Amniotic stem cell (primary cell): ENCODE measurements around the gene TYRP1.
"Not testable (repeated sequence)": the region's sequence is repeated elsewhere in the genome, so short reads cannot be mapped to it uniquely, and the experiment has no call there.

Source experiments
- DNase-seq: peaks from one replicate; lab custom pipeline; 2025; lab: John Stamatoyannopoulos, UW

Gene TYRP1, protein sequence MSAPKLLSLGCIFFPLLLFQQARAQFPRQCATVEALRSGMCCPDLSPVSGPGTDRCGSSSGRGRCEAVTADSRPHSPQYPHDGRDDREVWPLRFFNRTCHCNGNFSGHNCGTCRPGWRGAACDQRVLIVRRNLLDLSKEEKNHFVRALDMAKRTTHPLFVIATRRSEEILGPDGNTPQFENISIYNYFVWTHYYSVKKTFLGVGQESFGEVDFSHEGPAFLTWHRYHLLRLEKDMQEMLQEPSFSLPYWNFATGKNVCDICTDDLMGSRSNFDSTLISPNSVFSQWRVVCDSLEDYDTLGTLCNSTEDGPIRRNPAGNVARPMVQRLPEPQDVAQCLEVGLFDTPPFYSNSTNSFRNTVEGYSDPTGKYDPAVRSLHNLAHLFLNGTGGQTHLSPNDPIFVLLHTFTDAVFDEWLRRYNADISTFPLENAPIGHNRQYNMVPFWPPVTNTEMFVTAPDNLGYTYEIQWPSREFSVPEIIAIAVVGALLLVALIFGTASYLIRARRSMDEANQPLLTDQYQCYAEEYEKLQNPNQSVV

DNA sequence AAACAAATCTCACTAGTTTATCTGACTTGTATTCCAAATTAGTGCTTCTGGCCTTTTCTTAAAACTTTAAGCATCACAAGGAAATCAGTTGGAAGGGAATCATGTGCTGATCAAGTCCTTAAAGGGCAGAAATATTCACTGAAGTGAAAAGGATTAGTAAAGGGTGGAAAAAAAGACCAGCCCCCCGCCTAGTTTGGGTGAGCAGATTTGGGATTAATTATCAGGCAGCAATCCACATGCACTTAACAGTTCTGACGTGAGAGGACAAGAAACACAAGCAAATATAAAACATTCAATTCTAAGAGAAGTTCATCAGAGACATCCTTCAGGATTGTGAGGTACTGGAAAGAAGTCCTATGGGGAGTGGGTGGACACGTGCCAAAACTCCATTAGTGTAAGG is at the start of gene TYRP1:
TSS of gene TYRP1 (plus strand) at position 245 of the 400 bp plus-strand sequence. CDS start 612 bp downstream, outside the sequence.
- no peak for DNase-seq

GRCh38 chr9:12643686-12644085 is 49.5 kb upstream of the TYRP1 start:
- DNase-seq = no peak

GRCh38 chr9:12648925-12649324 is 44.3 kb upstream of the TYRP1 start:
- DNase-seq = no peak

GRCh38 chr9:12651125-12651524 is 42.1 kb upstream of the TYRP1 start:
- no peak for DNase-seq

GRCh38 chr9:12652973-12653372 is 40.2 kb upstream of the TYRP1 start:
- no peak for DNase-seq

GRCh38 chr9:12656803-12657202 is 36.4 kb upstream of the TYRP1 start:
- no peak for DNase-seq

- no peak for DNase-seq
These were observed 36.0 kb upstream of the TYRP1 start for GRCh38 chr9:12657233-12657632.

GRCh38 chr9:12657998-12658397 is 35.2 kb upstream of the TYRP1 start:
- no peak for DNase-seq

DNA sequence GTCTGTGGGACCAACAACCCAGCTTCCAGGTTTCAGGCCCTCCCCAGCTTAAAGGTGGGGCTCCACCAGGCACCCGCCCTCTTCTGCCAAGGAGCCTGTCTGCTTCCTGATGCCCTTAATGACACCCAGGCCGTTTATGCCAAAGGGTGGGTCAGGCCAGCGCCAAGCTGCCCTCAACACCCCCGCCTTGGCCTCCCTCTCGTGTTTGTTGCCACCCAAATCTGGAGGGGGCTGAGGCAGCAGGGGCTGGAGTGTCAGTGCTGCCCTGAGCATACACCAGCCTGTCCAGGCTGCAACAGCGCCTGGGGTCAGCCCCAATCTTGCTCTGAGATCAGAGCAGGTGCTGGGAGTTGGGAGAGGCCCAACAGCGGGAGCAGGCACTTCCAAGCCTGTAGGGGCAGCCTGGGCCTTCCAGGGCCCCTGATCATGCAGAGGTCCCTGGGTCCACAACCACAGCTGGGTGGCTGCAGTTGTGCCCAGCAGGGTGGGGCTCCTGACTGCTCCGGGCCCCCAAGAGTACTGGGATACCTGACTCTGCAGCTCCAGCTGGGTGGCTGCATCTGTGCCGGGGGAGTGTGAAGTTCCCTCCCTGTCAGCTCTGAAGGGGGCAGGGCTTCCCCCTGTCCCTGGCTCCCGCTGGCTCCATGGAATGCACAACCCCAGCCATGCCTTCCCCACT is 34.5 kb upstream of the TYRP1 start:
- no peak for DNase-seq

DNA sequence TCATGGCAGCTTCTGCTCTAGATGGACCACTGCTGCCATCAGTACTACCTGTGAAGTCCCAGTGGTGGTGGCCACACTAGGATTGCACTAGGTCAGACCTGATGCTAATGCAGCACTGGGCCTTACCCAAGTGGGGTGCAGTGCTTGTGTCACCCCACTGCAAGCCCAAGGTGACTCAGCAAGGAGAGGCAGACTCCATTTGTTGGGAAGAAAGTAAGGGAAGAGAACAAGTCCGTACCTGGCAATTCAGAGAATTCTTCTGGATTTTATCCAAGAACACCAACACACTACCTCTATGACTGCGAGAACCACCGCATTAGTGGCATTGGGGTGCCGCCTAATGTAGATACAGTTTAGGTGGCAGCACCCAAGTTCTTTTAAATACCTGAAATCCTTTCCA is 34.0 kb upstream of the TYRP1 start:
- no peak for DNase-seq

GRCh38 chr9:12666813-12667212 is 26.4 kb upstream of the TYRP1 start:
- DNase-seq = no peak

DNA sequence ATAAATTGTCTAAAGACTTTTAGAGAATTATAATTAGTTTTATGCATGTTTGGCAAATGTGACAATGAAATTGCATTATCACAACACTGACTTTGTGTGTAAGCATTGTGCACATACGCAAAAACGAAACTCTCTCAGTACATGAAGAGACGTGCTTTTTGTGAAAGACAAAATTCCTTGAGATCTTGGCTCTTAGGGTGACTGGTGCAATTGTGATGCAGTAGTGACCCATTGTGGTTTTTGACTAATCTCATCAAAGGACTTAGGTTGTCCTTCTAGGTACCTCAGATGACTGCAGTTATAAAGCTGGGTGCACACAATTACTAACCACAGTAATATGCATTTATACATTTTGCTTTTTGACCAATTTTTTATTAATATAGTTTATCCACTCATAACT is 25.3 kb upstream of the TYRP1 start:
- no peak for DNase-seq

- no peak for DNase-seq
These were observed 23.2 kb upstream of the TYRP1 start for GRCh38 chr9:12670006-12670405.

DNA sequence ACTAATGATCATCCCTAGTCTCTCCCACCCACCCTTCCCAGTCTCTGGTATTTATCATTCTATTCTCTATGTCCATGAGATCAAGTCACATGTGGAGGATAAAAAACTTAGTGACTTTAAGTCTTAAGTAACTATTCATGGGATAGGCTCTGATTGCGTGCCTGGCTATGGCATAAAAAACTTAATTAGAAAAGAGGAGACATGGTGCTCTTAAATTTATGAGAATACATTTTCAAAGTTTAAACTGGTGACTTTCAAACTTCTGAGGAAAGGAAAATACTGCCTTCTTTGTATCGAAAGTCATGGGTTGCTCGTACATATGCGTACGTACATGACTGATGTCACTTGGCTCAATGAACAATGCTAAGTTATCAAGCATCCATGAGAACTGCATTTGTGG is 18.2 kb upstream of the TYRP1 start:
- no peak for DNase-seq

DNA sequence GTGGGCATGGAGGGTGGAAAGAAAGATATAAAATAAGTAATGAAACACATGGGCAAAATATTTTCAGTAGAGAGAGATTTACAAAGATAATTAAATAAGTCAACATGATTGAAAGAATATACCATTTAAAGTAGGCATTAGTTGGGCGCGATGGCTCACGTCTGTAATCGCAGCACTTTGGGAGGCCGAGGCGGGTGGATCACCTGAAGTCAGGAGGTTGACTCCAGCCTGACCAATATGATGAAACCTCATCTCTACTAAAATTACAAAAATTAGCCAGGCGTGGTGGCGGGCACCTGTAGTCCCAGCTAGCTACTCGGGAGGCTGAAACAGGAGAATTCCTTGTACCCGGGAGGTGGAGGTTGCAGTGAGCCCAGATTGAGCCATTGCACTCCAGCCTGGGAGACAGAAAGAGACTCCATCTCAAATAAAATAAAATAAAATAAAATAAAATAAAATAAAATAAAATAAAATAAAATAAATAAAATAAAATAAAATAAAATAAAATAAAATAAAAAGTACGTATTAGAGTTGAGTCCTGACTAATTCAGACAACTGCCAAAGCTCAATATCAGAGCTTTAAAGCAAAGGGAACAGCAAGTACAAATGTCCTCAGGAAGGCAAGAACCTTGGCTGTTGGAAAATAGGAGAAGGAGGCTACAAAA is 15.6 kb upstream of the TYRP1 start:
- DNase-seq = not testable (repeated sequence)

GRCh38 chr9:12680341-12680740 is 12.8 kb upstream of the TYRP1 start:
- peak; percentile 19 for DNase-seq

- DNase-seq = no peak
These were observed 12.4 kb upstream of the TYRP1 start for GRCh38 chr9:12680757-12681156.

DNA sequence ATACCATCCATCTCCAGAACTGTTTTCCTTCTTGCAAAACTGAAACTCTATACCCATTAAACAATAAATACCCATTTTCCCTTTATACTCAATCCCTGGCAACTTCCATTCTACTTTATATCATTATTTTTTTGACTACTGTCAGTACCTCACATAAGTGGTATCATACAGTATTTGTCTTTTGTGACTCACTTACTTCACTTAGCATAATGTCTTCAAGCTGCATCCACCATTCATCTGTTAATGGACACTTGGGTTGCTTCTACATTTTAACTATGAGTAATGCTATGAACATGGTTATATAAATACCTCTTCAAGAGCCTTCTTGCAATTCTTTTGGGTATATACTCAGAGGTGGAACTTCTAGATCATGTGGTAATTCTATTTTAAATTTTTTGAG is 11.6 kb upstream of the TYRP1 start:
- no peak for DNase-seq

DNA sequence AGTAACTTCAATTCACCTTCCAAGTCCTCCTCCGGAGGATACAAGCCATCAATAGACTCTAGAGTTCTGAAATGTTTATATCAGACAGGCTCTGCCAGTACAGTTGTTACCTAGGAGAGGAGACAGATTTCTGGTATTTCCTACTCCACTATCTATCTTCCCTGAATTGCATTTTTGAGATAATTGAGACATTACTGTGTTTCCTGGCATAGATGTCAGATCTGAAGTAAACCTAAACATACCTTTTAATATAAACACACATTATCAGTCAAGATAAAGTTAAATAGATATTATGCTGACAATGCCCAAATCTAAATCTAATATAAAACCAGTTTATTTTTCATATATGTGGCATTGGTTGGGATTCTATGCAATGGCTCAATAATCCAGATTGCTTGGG is 8.2 kb upstream of the TYRP1 start:
- no peak for DNase-seq

DNA sequence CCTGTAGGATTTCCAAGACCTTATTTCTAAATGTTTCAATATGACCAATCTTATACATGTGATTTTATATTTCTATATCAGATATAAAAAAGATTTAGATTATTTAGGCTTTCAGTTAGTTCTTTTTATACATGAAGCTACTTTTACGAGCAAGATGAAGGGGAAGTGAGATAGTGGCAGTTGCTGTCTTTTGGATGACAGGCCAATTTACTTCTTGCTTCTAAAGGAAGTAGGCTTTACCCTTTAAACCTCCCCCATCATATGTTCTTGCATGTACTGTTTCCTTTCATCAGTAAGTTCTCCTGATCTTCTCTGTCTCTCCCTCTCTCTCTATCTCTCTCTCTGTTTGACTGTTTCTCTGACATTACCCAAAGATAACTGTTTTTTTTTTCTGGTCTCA is 4.0 kb upstream of the TYRP1 start:
- DNase-seq = no peak

- no peak for DNase-seq
These were observed 828 bp downstream of the TYRP1 start for GRCh38 chr9:12694013-12694412.

- no peak for DNase-seq
These were observed 2.3 kb downstream of the TYRP1 start for GRCh38 chr9:12695474-12695873.
